ENCODE measurements around the gene NTM.

GRCh38 chr11:131511794-131512193 lies 141.4 kb downstream of the NTM start:
- no peak for TF ChIP-seq POLR2A (IDR thresholded peaks at IDR 0.05)
- TF ChIP-seq CTCF (IDR thresholded peaks at IDR 0.05) = peak in 3 of 6 experiments; percentile 44 to 63 (median 57)

Measured in Peyer's patch (tissue), 4 donors.